ENCODE data around the gene UMODL1. TPM values are rescaled to one million over a fixed set of nuclear protein-coding genes. Genes with fewer than 3 reads are reported as not detected.

The UMODL1 gene
- total and polyA plus RNA-seq, 4 donors, result 0.10 to 0.28 (median 0.14) TPM; not detected in 1

GRCh38 chr21:42151948-42152220, 80.8 kb downstream of the UMODL1 start:
- peak in 1 of 3 donors; percentile 26 for DNase-seq
- no peak overlapping the region for H3K9ac ChIP-seq (ENCODE audit: insufficient read depth in 1 of 2, low read length in 2 of 2)
- no peak for ATAC-seq (ENCODE audit: insufficient read depth, low FRiP score)
- H3K36me3 ChIP-seq (ENCODE audit: control insufficient read depth in 4 of 4, insufficient read depth in 4 of 4, low read length in 4 of 4), result no peaks in the 10 kb centered on the region
- peaks cover 0 to 30% (median 10%) of the 10 kb centered on the region in 5 donors for H3K4me1 ChIP-seq (ENCODE audit: control insufficient read depth in 5 of 5, insufficient read depth in 5 of 5, low read length in 5 of 5)
- H3K4me3 ChIP-seq, result no peak overlapping the region
- no peak for TF ChIP-seq CTCF (IDR thresholded peaks at IDR 0.05; ENCODE audit: control extremely low read depth, extremely low read depth)
- H3K9me3 ChIP-seq (ENCODE audit: control insufficient read depth in 4 of 4, insufficient read depth in 3 of 4, low read length in 3 of 4), result no peaks in the 10 kb centered on the region
- H3K27ac ChIP-seq (ENCODE audit: low read depth in 1 of 2, low read length in 1 of 2), result no peak overlapping the region
- no peaks in the 10 kb centered on the region for H3K27me3 ChIP-seq (ENCODE audit: control insufficient read depth in 3 of 3, insufficient read depth in 3 of 3, low read length in 2 of 3)

GRCh38 chr21:42153046-42153686, 82.0 kb downstream of the UMODL1 start:
- no peak for DNase-seq
- Histone ChIP-seq H3K9ac (ENCODE audit: insufficient read depth in 1 of 2, low read length in 2 of 2) (no peak overlapping the region), H3K4me3 (no peak overlapping the region), H3K36me3 (ENCODE audit: control insufficient read depth in 4 of 4, insufficient read depth in 4 of 4, low read length in 4 of 4) (no peaks in the 10 kb centered on the region), H3K4me1 (ENCODE audit: control insufficient read depth in 5 of 5, insufficient read depth in 5 of 5, low read length in 5 of 5) (peaks cover 0 to 37% (median 13%) of the 10 kb centered on the region in 5 donors), H3K27me3 (ENCODE audit: control insufficient read depth in 3 of 3, insufficient read depth in 3 of 3, low read length in 2 of 3) (no peaks in the 10 kb centered on the region), H3K27ac (ENCODE audit: low read depth in 1 of 2, low read length in 1 of 2) (no peak overlapping the region), H3K9me3 (ENCODE audit: control insufficient read depth in 4 of 4, insufficient read depth in 3 of 4, low read length in 3 of 4) (no peaks in the 10 kb centered on the region)
- ATAC-seq (ENCODE audit: insufficient read depth, low FRiP score), result no peak
- TF ChIP-seq CTCF (IDR thresholded peaks at IDR 0.05; ENCODE audit: control extremely low read depth, extremely low read depth), result no peak
- WGBS, 2 donors, result 93 to 96% methylated on average over 15 of the region's 15 CpGs

- no peaks in the 10 kb centered on the region for H3K9me3 ChIP-seq (ENCODE audit: control insufficient read depth in 4 of 4, insufficient read depth in 3 of 4, low read length in 3 of 4)
- no peak overlapping the region for H3K27ac ChIP-seq (ENCODE audit: low read depth in 1 of 2, low read length in 1 of 2)
- DNase-seq (no peak), ATAC-seq (ENCODE audit: insufficient read depth, low FRiP score) (no peak)
- H3K4me1 ChIP-seq (ENCODE audit: control insufficient read depth in 5 of 5, insufficient read depth in 5 of 5, low read length in 5 of 5), result peaks cover 0 to 37% (median 13%) of the 10 kb centered on the region in 5 donors
- TF ChIP-seq CTCF (IDR thresholded peaks at IDR 0.05; ENCODE audit: control extremely low read depth, extremely low read depth), result no peak
- WGBS, 2 donors, result 76 to 90% methylated on average over 13 of the region's 13 CpGs
- H3K36me3 ChIP-seq (ENCODE audit: control insufficient read depth in 4 of 4, insufficient read depth in 4 of 4, low read length in 4 of 4), result no peaks in the 10 kb centered on the region
- H3K27me3 ChIP-seq (ENCODE audit: control insufficient read depth in 3 of 3, insufficient read depth in 3 of 3, low read length in 2 of 3), result no peaks in the 10 kb centered on the region
- H3K4me3 ChIP-seq, result no peak overlapping the region
- H3K9ac ChIP-seq (ENCODE audit: insufficient read depth in 1 of 2, low read length in 2 of 2), result no peak overlapping the region
Observed at GRCh38 chr21:42153746-42154145, 82.6 kb downstream of the UMODL1 start.

Measured in lung (tissue), 12 donors.